Embryonic facial prominence (tissue), 1 donor: Measurements from ENCODE around the gene LRMDA.

Experiments used
- DNase-seq: peaks from one replicate; pipeline ENCODE4 v3.0.0-alpha.2; 2016; ENCODE audit errors: extremely low spot score

LRMDA gene

GRCh38 chr10:75709245-75709644, 277.8 kb downstream of the LRMDA start:
- DNase-seq: no peak

- no peak for DNase-seq
These were observed 278.4 kb downstream of the LRMDA start for GRCh38 chr10:75709811-75710210.

GRCh38 chr10:75712242-75712880, 280.9 kb downstream of the LRMDA start:
- DNase-seq: no peak

GRCh38 chr10:75716506-75716905, 285.1 kb downstream of the LRMDA start:
- no peak for DNase-seq

GRCh38 chr10:75717126-75717916, 285.9 kb downstream of the LRMDA start:
- no peak for DNase-seq

GRCh38 chr10:75718991-75719390, 287.6 kb downstream of the LRMDA start:
- DNase-seq: no peak

GRCh38 chr10:75720157-75720556, 288.7 kb downstream of the LRMDA start:
- DNase-seq: no peak

GRCh38 chr10:75722020-75722419, 290.6 kb downstream of the LRMDA start:
- no peak for DNase-seq

- no peak for DNase-seq
These were observed 291.2 kb downstream of the LRMDA start for GRCh38 chr10:75722609-75723008.

GRCh38 chr10:75723319-75723980, 292.0 kb downstream of the LRMDA start:
- DNase-seq: no peak

- no peak for DNase-seq
These were observed 292.6 kb downstream of the LRMDA start for GRCh38 chr10:75724047-75724446.

GRCh38 chr10:75726522-75727483, 295.4 kb downstream of the LRMDA start:
- no peak for DNase-seq

- no peak for DNase-seq
These were observed 299.4 kb downstream of the LRMDA start for GRCh38 chr10:75730847-75731246.

GRCh38 chr10:75733135-75733890, 301.9 kb downstream of the LRMDA start:
- no peak for DNase-seq

- no peak for DNase-seq
These were observed 304.8 kb downstream of the LRMDA start for GRCh38 chr10:75736151-75736640.

GRCh38 chr10:75736889-75737579, 305.6 kb downstream of the LRMDA start:
- DNase-seq: no peak

- no peak for DNase-seq
These were observed 306.1 kb downstream of the LRMDA start for GRCh38 chr10:75737580-75737949.

GRCh38 chr10:75738924-75739323, 307.5 kb downstream of the LRMDA start:
- DNase-seq: no peak

- no peak for DNase-seq
These were observed 308.2 kb downstream of the LRMDA start for GRCh38 chr10:75739414-75740143.

- DNase-seq: no peak
These were observed 309.1 kb downstream of the LRMDA start for GRCh38 chr10:75740541-75740940.
